Breast epithelium (tissue), 4 donors: ENCODE data around the gene UBE2G1. TPM values are rescaled to one million over a fixed set of nuclear protein-coding genes. Genes with fewer than 3 reads are reported as not detected.
"Not testable (repeated sequence)": the region's sequence is repeated elsewhere in the genome, so short reads cannot be mapped to it uniquely, and the experiment has no call there.

ENCODE experiments used
- DNase-seq, 2 donors: peaks; one replicate each; pipeline ENCODE4 v3.0.0-alpha.2; 2019; ENCODE audit warnings: low spot score in 2 of 2
- H3K27ac ChIP-seq, 2 donors: fragments of 200-600 bp; sonication (generic) in 1 of 2; one replicate each; pipeline ENCODE4 v1.5.1; 2016 to 2019; ENCODE audit warnings: mild to moderate bottlenecking in 1 of 2
- H3K27me3 ChIP-seq, 2 donors: fragments of 200-600 bp; sonication (generic) in 1 of 2; one replicate each; pipeline versions ENCODE4 v1.5.1 to v1.6.0; 2017 to 2019; ENCODE audit warnings: control low read depth in 1 of 2, mild to moderate bottlenecking in 1 of 2
- H3K36me3 ChIP-seq: fragments of 200-600 bp; one replicate; pipeline ENCODE4 v1.5.1; 2019
- H3K4me1 ChIP-seq, 2 donors: fragments of 200-600 bp; sonication (generic); one replicate each; pipeline ENCODE4 v1.5.1; 2016 to 2019; ENCODE audit warnings: control low read depth in 1 of 2
- H3K4me3 ChIP-seq, 3 donors: fragments of 200-600 bp; sonication (generic); 1 replicate in 2 of 3; 2 replicates in 1 of 3; pipeline ENCODE4 v1.5.1; 2016 to 2019; ENCODE audit warnings: mild to moderate bottlenecking in 3 of 3, moderate library complexity in 2 of 3
- H3K9me3 ChIP-seq, 2 donors: fragments of 200-600 bp; sonication (generic) in 1 of 2; one replicate each; pipeline ENCODE4 v1.5.1; 2016 to 2019; ENCODE audit warnings: control low read depth in 1 of 2
- CTCF ChIP-seq, 3 donors: fragments of 450-650 bp; IDR thresholded peaks; one replicate each; pipeline ENCODE4 v1.5.1; 2016 to 2017; ENCODE audit warnings: antibody characterized with exemption in 3 of 3, mild to moderate bottlenecking in 3 of 3, moderate library complexity in 3 of 3
- POLR2A ChIP-seq: fragments of 450-650 bp; IDR thresholded peaks from one replicate; pipeline ENCODE4 v1.6.1; 2016; ENCODE audit warnings: antibody characterized with exemption, mild to moderate bottlenecking, moderate library complexity
- POLR2AphosphoS5 ChIP-seq, 3 donors: sonication (generic); formaldehyde crosslinking; IDR thresholded peaks; one replicate each; pipeline ENCODE4 v1.6.1; 2017; ENCODE audit warnings: antibody characterized with exemption in 3 of 3
- intact Hi-C: fragments of 100-400 bp; cut with DNase I; formaldehyde crosslinking; loops from one replicate; pipeline ENCODE4 v1.15.1; 2023; ENCODE audit warnings: low total_unique reads
- total RNA-seq, 3 donors: library from RNA; depleted of rRNA; stranded (reverse); fragments of >200 nt; gene quantifications; one replicate each; pipeline ENCODE4 v1.1.0, GENCODE V29; 2016

UBE2G1 gene
- total RNA-seq, 3 donors from 2014 or later = 43.3 to 56.5 (median 43.4) TPM

DNA sequence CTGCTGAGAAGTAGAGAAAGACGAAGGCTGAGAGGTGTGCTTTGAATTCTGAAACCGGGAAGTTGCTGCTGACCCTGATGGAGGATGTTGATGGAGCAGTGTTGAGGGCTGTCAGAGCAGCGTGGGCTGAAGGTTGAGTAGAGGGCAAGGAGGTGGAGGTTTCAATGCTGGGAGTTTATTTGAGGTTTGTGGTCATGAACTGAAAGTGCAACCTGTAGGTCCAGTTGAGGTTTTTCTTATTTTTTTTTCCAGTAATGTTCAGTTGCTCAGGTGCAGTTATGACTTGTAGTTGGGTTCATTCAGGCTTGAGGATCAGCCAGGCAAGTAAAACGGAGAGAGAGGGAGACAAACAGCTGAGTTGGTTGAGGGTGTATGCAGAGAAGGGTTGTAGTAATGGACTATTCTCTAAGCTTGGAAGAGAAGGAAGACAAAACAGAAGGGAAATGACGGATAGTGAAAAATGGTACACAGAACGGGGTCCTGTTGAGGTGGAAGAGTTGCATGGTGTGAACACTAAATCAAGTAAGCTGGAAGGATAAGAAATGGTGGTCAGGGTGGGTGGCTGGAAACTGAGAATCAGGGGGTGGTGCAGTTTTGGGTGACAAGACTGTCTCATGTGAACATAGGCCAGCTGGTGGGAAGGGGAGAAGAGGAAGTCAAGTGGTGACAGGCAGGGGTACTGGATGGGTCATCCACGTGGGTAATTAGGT lies 8.7 kb upstream of the UBE2G1 start:
- Histone ChIP-seq H3K4me1 (no peaks in the 10 kb centered on the region), H3K27ac (peak overlapping the region in 1 of 2 donors; percentile 25), H3K27me3 (no peaks in the 10 kb centered on the region), H3K9me3 (no peaks in the 10 kb centered on the region), H3K4me3 (no peak overlapping the region), H3K36me3 (no peaks in the 10 kb centered on the region)
- DNase-seq = no peak
- intact Hi-C loops = no loop called here
- TF ChIP-seq POLR2A = no peak
- TF ChIP-seq CTCF (IDR thresholded peaks at IDR 0.05) = no peak
- no peak for TF ChIP-seq POLR2AphosphoS5 (IDR thresholded peaks at IDR 0.05)

- no peak for DNase-seq
- H3K4me3 ChIP-seq = no peak overlapping the region
- no peak overlapping the region for H3K27ac ChIP-seq
- TF ChIP-seq POLR2AphosphoS5 (IDR thresholded peaks at IDR 0.05) = no peak
- TF ChIP-seq POLR2A = no peak
- no peak for TF ChIP-seq CTCF (IDR thresholded peaks at IDR 0.05)
- H3K9me3 ChIP-seq = no peaks in the 10 kb centered on the region
- H3K4me1 ChIP-seq = no peaks in the 10 kb centered on the region
- no peaks in the 10 kb centered on the region for H3K27me3 ChIP-seq
- intact Hi-C loops = no loop called here
- H3K36me3 ChIP-seq = no peaks in the 10 kb centered on the region
Observed at GRCh38 chr17:4369557-4370230, 3.2 kb upstream of the UBE2G1 start.

GRCh38 chr17:4368341-4368740 lies 1.9 kb upstream of the UBE2G1 start:
- intact Hi-C loops = no loop called here
- TF ChIP-seq CTCF (IDR thresholded peaks at IDR 0.05) (no peak), POLR2AphosphoS5 (IDR thresholded peaks at IDR 0.05) (no peak), POLR2A (no peak)
- DNase-seq = no peak
- H3K36me3 ChIP-seq = no peaks in the 10 kb centered on the region
- no peak overlapping the region for H3K4me3 ChIP-seq
- H3K27me3 ChIP-seq = no peaks in the 10 kb centered on the region
- H3K9me3 ChIP-seq = no peaks in the 10 kb centered on the region
- no peak overlapping the region for H3K27ac ChIP-seq
- H3K4me1 ChIP-seq = no peaks in the 10 kb centered on the region

- DNase-seq, H3K27me3 ChIP-seq, H3K9me3 ChIP-seq, H3K36me3 ChIP-seq, H3K4me1 ChIP-seq, intact Hi-C loops: not testable (repeated sequence)
- H3K27ac ChIP-seq = peak overlapping the region; percentile 96
- H3K4me3 ChIP-seq = peak overlapping the region in 1 of 3 donors; percentile 100
Observed at GRCh38 chr17:4367177-4367576, 702 bp upstream of the UBE2G1 start.

DNA sequence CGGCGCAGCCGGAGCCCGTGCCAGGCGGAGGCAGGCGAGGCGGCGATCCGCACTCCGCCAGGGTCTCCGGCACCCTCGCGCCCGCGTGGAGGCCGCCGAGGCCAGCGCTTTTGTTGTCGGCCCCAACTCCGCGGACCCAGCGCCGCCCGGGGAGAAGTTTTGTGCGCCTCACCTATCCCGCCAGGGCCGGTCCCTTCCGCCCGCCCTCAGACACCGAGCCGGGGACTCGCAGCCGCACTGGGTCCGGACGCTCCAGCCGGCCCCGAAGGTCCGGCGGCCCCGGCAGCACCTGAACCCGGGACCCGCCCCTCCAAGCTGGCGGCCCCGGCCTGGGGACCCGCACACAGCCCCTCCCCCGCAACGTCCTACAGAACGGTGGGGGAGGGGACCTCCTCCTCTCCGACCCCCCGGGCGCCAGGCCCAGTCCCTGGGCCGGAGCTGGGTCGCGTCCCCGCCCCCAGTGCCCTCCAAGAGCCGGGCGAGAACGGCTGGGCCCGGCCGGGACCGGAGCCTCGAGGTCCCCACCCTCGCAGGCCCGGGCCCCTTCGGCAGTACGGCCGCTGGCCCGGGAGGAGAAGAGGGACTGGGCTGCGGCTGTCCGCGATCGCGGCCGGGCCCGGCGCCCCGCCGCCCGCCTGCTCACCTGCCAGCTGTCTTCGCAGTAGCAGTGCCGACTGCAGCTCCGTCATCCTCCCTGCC lies 698 bp downstream of the UBE2G1 start:
- peak overlapping the region; percentile 88 to 100 (median 100) for H3K4me3 ChIP-seq
- peaks cover 0 to 4% of the 10 kb centered on the region in 2 donors for H3K4me1 ChIP-seq
- no peaks in the 10 kb centered on the region for H3K9me3 ChIP-seq
- intact Hi-C loops = no loop called here
- H3K36me3 ChIP-seq = no peaks in the 10 kb centered on the region
- H3K27me3 ChIP-seq = no peaks in the 10 kb centered on the region
- peak overlapping the region; percentile 96 for H3K27ac ChIP-seq
- peak in 1 of 2 donors; percentile 28 for DNase-seq
- TF ChIP-seq POLR2A = no peak
- TF ChIP-seq POLR2AphosphoS5 (IDR thresholded peaks at IDR 0.05) = no peak
- TF ChIP-seq CTCF (IDR thresholded peaks at IDR 0.05) = no peak
